Mesenchymal stem cell (in vitro differentiated cells and primary cell): Measurements from ENCODE around the gene LEMD2.

Experiments
- DNase-seq: peaks from one replicate; pipeline ENCODE4 v3.0.0-alpha.2; 2013
- H2AFZ ChIP-seq: one replicate; pipeline ENCODE4 v1.6.1; 2013; ENCODE audit warnings: low read depth, mild to moderate bottlenecking, control low read depth, inconsistent platforms, low read length, moderate library complexity
- H2AK5ac ChIP-seq: 2 replicates; pipeline ENCODE4 v1.6.1; 2013; ENCODE audit warnings: low read length, moderate library complexity, mild to moderate bottlenecking, inconsistent platforms; ENCODE audit not compliant: severe bottlenecking
- H2BK120ac ChIP-seq: one replicate; pipeline ENCODE4 v1.6.1; 2013; ENCODE audit warnings: low read depth, mild to moderate bottlenecking, inconsistent platforms, low read length, moderate library complexity
- H2BK12ac ChIP-seq, 2 experiments: one replicate each; pipeline ENCODE4 v1.6.1; 2013; ENCODE audit warnings: inconsistent platforms in 2 of 2, low read length in 2 of 2, mild to moderate bottlenecking in 2 of 2, moderate library complexity in 2 of 2, control low read depth in 1 of 2
- H2BK15ac ChIP-seq: one replicate; pipeline ENCODE4 v1.6.1; 2013; ENCODE audit warnings: mild to moderate bottlenecking, low read depth, inconsistent platforms; ENCODE audit not compliant: poor library complexity, severe bottlenecking
- H2BK5ac ChIP-seq: 2 replicates; pipeline ENCODE4 v1.6.1; 2013; ENCODE audit warnings: low read depth, mild to moderate bottlenecking, low read length, control low read depth, inconsistent platforms; ENCODE audit not compliant: poor library complexity, severe bottlenecking
- H3K14ac ChIP-seq, 2 experiments: one replicate each; pipeline ENCODE4 v1.6.1; 2013; ENCODE audit warnings: inconsistent platforms in 2 of 2, low read length in 2 of 2, control low read depth in 1 of 2, mild to moderate bottlenecking in 1 of 2, moderate library complexity in 1 of 2
- H3K18ac ChIP-seq, 2 experiments: one replicate each; pipeline ENCODE4 v1.6.1; 2013; ENCODE audit warnings: inconsistent platforms in 2 of 2, low read length in 2 of 2, control low read depth in 1 of 2, low read depth in 1 of 2, mild to moderate bottlenecking in 1 of 2
- H3K23ac ChIP-seq, 2 experiments: one replicate each; pipeline ENCODE4 v1.6.1; 2013; ENCODE audit warnings: inconsistent platforms in 2 of 2, low read length in 2 of 2, mild to moderate bottlenecking in 2 of 2, moderate library complexity in 2 of 2, control low read depth in 1 of 2
- H3K27ac ChIP-seq: 2 replicates; pipeline ENCODE4 v1.5.1; 2013; ENCODE audit warnings: mild to moderate bottlenecking, moderate library complexity, low read length, control low read depth, inconsistent platforms; ENCODE audit not compliant: poor library complexity, severe bottlenecking
- H3K27me3 ChIP-seq, 2 experiments: 2 replicates each; pipeline versions ENCODE4 v1.6.1 to v1.7.0; 2013; ENCODE audit warnings: low read length in 2 of 2, mild to moderate bottlenecking in 2 of 2, moderate library complexity in 2 of 2, control low read depth in 1 of 2, inconsistent platforms in 1 of 2; ENCODE audit not compliant: control insufficient read depth in 1 of 2, insufficient read depth in 1 of 2
- H3K36me3 ChIP-seq, 2 experiments: 2 replicates each; pipeline versions ENCODE4 v1.6.1 to v1.7.0; 2013; ENCODE audit warnings: low read length in 2 of 2, control low read depth in 1 of 2, inconsistent platforms in 1 of 2, low read depth in 1 of 2, mild to moderate bottlenecking in 1 of 2; ENCODE audit not compliant: insufficient read depth in 2 of 2, control insufficient read depth in 1 of 2
- H3K4ac ChIP-seq, 2 experiments: one replicate each; pipeline ENCODE4 v1.6.1; 2013; ENCODE audit warnings: inconsistent platforms in 2 of 2, low read length in 2 of 2, mild to moderate bottlenecking in 2 of 2, moderate library complexity in 2 of 2, control low read depth in 1 of 2, low read depth in 1 of 2
- H3K4me1 ChIP-seq: 2 replicates; pipeline ENCODE4 v1.6.1; 2013; ENCODE audit warnings: low read depth, low read length, control low read depth; ENCODE audit not compliant: control insufficient read depth, insufficient read depth
- H3K4me2 ChIP-seq: 2 replicates; pipeline ENCODE4 v1.6.1; 2013; ENCODE audit warnings: low read length, mild to moderate bottlenecking, inconsistent platforms; ENCODE audit not compliant: poor library complexity, severe bottlenecking
- H3K4me3 ChIP-seq, 2 experiments: 2 replicates each; pipeline versions ENCODE4 v1.5.1 to v1.7.0; 2013; ENCODE audit warnings: low read length in 2 of 2, mild to moderate bottlenecking in 2 of 2, control low read depth in 1 of 2, low read depth in 1 of 2; ENCODE audit not compliant: insufficient read depth in 1 of 2
- H3K79me1 ChIP-seq: replicated peaks from 2 replicates; pipeline ENCODE4 v1.6.1; 2013; ENCODE audit warnings: mild to moderate bottlenecking, control low read depth, low read length, inconsistent platforms; ENCODE audit not compliant: poor library complexity, severe bottlenecking
- H3K9ac ChIP-seq: 2 replicates; pipeline ENCODE4 v1.7.0; 2013; ENCODE audit warnings: mild to moderate bottlenecking, low read length, moderate library complexity
- H3K9me3 ChIP-seq: 2 replicates; pipeline ENCODE4 v1.7.0; 2013; ENCODE audit warnings: mild to moderate bottlenecking, low read length; ENCODE audit not compliant: control insufficient read depth
- H4K8ac ChIP-seq: one replicate; pipeline ENCODE4 v1.6.1; 2013; ENCODE audit warnings: inconsistent platforms, mild to moderate bottlenecking, low read length, moderate library complexity
- H4K91ac ChIP-seq: one replicate; pipeline ENCODE4 v1.6.1; 2013; ENCODE audit warnings: mild to moderate bottlenecking, low read length, inconsistent platforms
- WGBS: methylation state at CpG from one replicate; pipeline ENCODE4 v1.1.7; 2013; ENCODE audit warnings: mixed read lengths; 5-methylcytosine and 5-hydroxymethylcytosine counted together

The LEMD2 gene

GRCh38 chr6:33822575-33823395 lies 33.9 kb upstream of the LEMD2 start:
- no peak overlapping the region for H2AFZ ChIP-seq
- H3K27me3 ChIP-seq: peaks cover 24 to 69% of the 10 kb centered on the region in 2 experiments
- peak overlapping the region in 1 of 2 experiments; percentile 5 for H3K14ac ChIP-seq
- no peak overlapping the region for H3K4me2 ChIP-seq
- no peak overlapping the region for H2AK5ac ChIP-seq
- H3K4me3 ChIP-seq: no peak overlapping the region
- no peak overlapping the region for H4K91ac ChIP-seq
- no peak overlapping the region for H3K4ac ChIP-seq
- H3K27ac ChIP-seq: no peak overlapping the region
- H4K8ac ChIP-seq: no peak overlapping the region
- H2BK120ac ChIP-seq: no peak overlapping the region
- no peak overlapping the region for H3K18ac ChIP-seq
- 57% methylated on average over 10 of the region's 10 CpGs for WGBS
- H2BK12ac ChIP-seq: no peak overlapping the region
- DNase-seq: peak; percentile 28
- H2BK5ac ChIP-seq: no peak overlapping the region
- H3K9ac ChIP-seq: no peak overlapping the region
- no peak overlapping the region for H3K23ac ChIP-seq
- peaks cover 10% of the 10 kb centered on the region for H3K4me1 ChIP-seq
- no peaks in the 10 kb centered on the region for H3K79me1 ChIP-seq
- no peak overlapping the region for H2BK15ac ChIP-seq
- H3K36me3 ChIP-seq: no peaks in the 10 kb centered on the region
- no peaks in the 10 kb centered on the region for H3K9me3 ChIP-seq

- no peak overlapping the region for H2AFZ ChIP-seq
- H2AK5ac ChIP-seq: no peak overlapping the region
- H3K4me3 ChIP-seq: no peak overlapping the region
- H3K9me3 ChIP-seq: no peaks in the 10 kb centered on the region
- no peak overlapping the region for H2BK15ac ChIP-seq
- no peak overlapping the region for H4K91ac ChIP-seq
- H3K27ac ChIP-seq: no peak overlapping the region
- no peak overlapping the region for H3K14ac ChIP-seq
- H3K4me2 ChIP-seq: no peak overlapping the region
- H4K8ac ChIP-seq: no peak overlapping the region
- peaks cover 31 to 69% of the 10 kb centered on the region in 2 experiments for H3K27me3 ChIP-seq
- H3K18ac ChIP-seq: no peak overlapping the region
- 70% methylated on average over 6 of the region's 7 CpGs for WGBS
- H2BK5ac ChIP-seq: no peak overlapping the region
- no peak overlapping the region for H2BK120ac ChIP-seq
- H2BK12ac ChIP-seq: no peak overlapping the region
- H3K79me1 ChIP-seq: no peaks in the 10 kb centered on the region
- DNase-seq: no peak
- no peak overlapping the region for H3K23ac ChIP-seq
- no peak overlapping the region for H3K9ac ChIP-seq
- H3K4ac ChIP-seq: no peak overlapping the region
- H3K36me3 ChIP-seq: no peaks in the 10 kb centered on the region
- H3K4me1 ChIP-seq: no peaks in the 10 kb centered on the region
These were observed 32.0 kb upstream of the LEMD2 start for GRCh38 chr6:33820784-33821520.

- no peak overlapping the region for H3K14ac ChIP-seq
- peaks cover 38 to 76% of the 10 kb centered on the region in 2 experiments for H3K27me3 ChIP-seq
- H3K36me3 ChIP-seq: no peaks in the 10 kb centered on the region
- H2BK15ac ChIP-seq: no peak overlapping the region
- H3K23ac ChIP-seq: no peak overlapping the region
- no peak overlapping the region for H2BK5ac ChIP-seq
- H3K27ac ChIP-seq: no peak overlapping the region
- no peak overlapping the region for H4K8ac ChIP-seq
- no peak overlapping the region for H3K18ac ChIP-seq
- H2BK120ac ChIP-seq: no peak overlapping the region
- no peak for DNase-seq
- no peak overlapping the region for H4K91ac ChIP-seq
- no peaks in the 10 kb centered on the region for H3K9me3 ChIP-seq
- no peak overlapping the region for H2AK5ac ChIP-seq
- no peak overlapping the region for H2BK12ac ChIP-seq
- H3K79me1 ChIP-seq: no peaks in the 10 kb centered on the region
- no peak overlapping the region for H3K4me3 ChIP-seq
- H2AFZ ChIP-seq: no peak overlapping the region
- no peaks in the 10 kb centered on the region for H3K4me1 ChIP-seq
- H3K4me2 ChIP-seq: no peak overlapping the region
- H3K9ac ChIP-seq: no peak overlapping the region
- WGBS: 63% methylated on average over 10 of the region's 10 CpGs
- no peak overlapping the region for H3K4ac ChIP-seq
These were observed 31.3 kb upstream of the LEMD2 start for GRCh38 chr6:33820243-33820642.

GRCh38 chr6:33819021-33819420 lies 30.1 kb upstream of the LEMD2 start:
- H3K23ac ChIP-seq: no peak overlapping the region
- no peak overlapping the region for H3K9ac ChIP-seq
- H2BK15ac ChIP-seq: no peak overlapping the region
- H4K91ac ChIP-seq: no peak overlapping the region
- H2AFZ ChIP-seq: no peak overlapping the region
- H3K36me3 ChIP-seq: no peaks in the 10 kb centered on the region
- no peak overlapping the region for H2BK5ac ChIP-seq
- H2BK12ac ChIP-seq: no peak overlapping the region
- DNase-seq: no peak
- H3K4me2 ChIP-seq: no peak overlapping the region
- H3K4me3 ChIP-seq: no peak overlapping the region
- H3K18ac ChIP-seq: no peak overlapping the region
- H2BK120ac ChIP-seq: no peak overlapping the region
- no peak overlapping the region for H3K4ac ChIP-seq
- 78% methylated on average over 4 of the region's 4 CpGs for WGBS
- H3K4me1 ChIP-seq: no peaks in the 10 kb centered on the region
- no peaks in the 10 kb centered on the region for H3K9me3 ChIP-seq
- H3K14ac ChIP-seq: no peak overlapping the region
- H3K27me3 ChIP-seq: peaks cover 50 to 87% of the 10 kb centered on the region in 2 experiments
- no peak overlapping the region for H3K27ac ChIP-seq
- no peaks in the 10 kb centered on the region for H3K79me1 ChIP-seq
- H2AK5ac ChIP-seq: no peak overlapping the region
- H4K8ac ChIP-seq: no peak overlapping the region
